Keratinocyte (primary cell): ENCODE results near the gene UPK3A.
"Not testable (repeated sequence)": the region's sequence is repeated elsewhere in the genome, so short reads cannot be mapped to it uniquely, and the experiment has no call there.

Experiments
- EZH2 ChIP-seq: IDR thresholded peaks from one replicate; pipeline ENCODE4 v1.6.1; 2012; ENCODE audit warnings: inconsistent platforms, mild to moderate bottlenecking, low read length, moderate library complexity
- TF ChIP-seq, protein P1 (sequence below), 3 experiments: IDR thresholded peaks in 1 of 3; conservative IDR thresholded peaks in 1 of 3; optimal IDR thresholded peaks in 1 of 3; 2 replicates in 2 of 3; 3 replicates in 1 of 3; pipeline versions ENCODE3 to v1.5.1; 2011; ENCODE audit warnings: low read length in 3 of 3, mild to moderate bottlenecking in 3 of 3, moderate library complexity in 2 of 3, control low read depth in 1 of 3, inconsistent platforms in 1 of 3; ENCODE audit not compliant: insufficient read depth in 2 of 3; ENCODE audit errors: extremely low read depth in 1 of 3

DNA sequence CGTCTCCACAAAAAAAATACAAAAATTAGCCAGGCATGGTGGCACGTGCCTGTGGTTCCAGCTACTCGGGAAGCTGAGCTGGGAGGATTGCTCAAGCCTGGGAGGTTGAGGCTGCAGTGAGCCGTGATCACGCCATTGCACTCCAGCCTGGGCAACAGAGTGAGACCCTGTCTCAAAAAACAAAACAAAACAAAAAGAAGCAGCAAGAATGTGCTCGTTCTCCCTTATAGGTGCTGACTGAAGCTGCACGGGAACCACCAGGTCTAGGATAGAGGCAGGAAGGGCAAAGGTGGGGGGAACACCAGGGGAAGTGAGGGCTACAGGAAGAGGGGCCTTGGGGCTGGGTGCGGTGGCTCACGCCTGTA, 24.4 kb upstream of the UPK3A start:
- TF ChIP-seq, protein P1, sequence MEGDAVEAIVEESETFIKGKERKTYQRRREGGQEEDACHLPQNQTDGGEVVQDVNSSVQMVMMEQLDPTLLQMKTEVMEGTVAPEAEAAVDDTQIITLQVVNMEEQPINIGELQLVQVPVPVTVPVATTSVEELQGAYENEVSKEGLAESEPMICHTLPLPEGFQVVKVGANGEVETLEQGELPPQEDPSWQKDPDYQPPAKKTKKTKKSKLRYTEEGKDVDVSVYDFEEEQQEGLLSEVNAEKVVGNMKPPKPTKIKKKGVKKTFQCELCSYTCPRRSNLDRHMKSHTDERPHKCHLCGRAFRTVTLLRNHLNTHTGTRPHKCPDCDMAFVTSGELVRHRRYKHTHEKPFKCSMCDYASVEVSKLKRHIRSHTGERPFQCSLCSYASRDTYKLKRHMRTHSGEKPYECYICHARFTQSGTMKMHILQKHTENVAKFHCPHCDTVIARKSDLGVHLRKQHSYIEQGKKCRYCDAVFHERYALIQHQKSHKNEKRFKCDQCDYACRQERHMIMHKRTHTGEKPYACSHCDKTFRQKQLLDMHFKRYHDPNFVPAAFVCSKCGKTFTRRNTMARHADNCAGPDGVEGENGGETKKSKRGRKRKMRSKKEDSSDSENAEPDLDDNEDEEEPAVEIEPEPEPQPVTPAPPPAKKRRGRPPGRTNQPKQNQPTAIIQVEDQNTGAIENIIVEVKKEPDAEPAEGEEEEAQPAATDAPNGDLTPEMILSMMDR (optimal IDR thresholded peaks at IDR 0.05 in 1 of 3, IDR thresholded peaks at IDR 0.05 in 1 of 3, conservative IDR thresholded peaks at IDR 0.05 in 1 of 3; ENCODE audit: extremely low read depth in 1 of 3, insufficient read depth in 2 of 3, low read length in 3 of 3): not testable (repeated sequence)
- TF ChIP-seq EZH2: not testable (repeated sequence)
